Mesenchymal stem cell (in vitro differentiated cells and primary cell): ENCODE data around the gene SPPL2A. TPM values are rescaled to one million over a fixed set of nuclear protein-coding genes. Genes with fewer than 3 reads are reported as not detected.

Source experiments
- DNase-seq: peaks from one replicate; pipeline ENCODE4 v3.0.0-alpha.2; 2013
- H2AFZ ChIP-seq: one replicate; pipeline ENCODE4 v1.6.1; 2013; ENCODE audit warnings: low read depth, mild to moderate bottlenecking, control low read depth, inconsistent platforms, low read length, moderate library complexity
- H2AK5ac ChIP-seq: 2 replicates; pipeline ENCODE4 v1.6.1; 2013; ENCODE audit warnings: low read length, moderate library complexity, mild to moderate bottlenecking, inconsistent platforms; ENCODE audit not compliant: severe bottlenecking
- H2BK120ac ChIP-seq: one replicate; pipeline ENCODE4 v1.6.1; 2013; ENCODE audit warnings: low read depth, mild to moderate bottlenecking, inconsistent platforms, low read length, moderate library complexity
- H2BK12ac ChIP-seq, 2 experiments: one replicate each; pipeline ENCODE4 v1.6.1; 2013; ENCODE audit warnings: inconsistent platforms in 2 of 2, low read length in 2 of 2, mild to moderate bottlenecking in 2 of 2, moderate library complexity in 2 of 2, control low read depth in 1 of 2
- H2BK15ac ChIP-seq: one replicate; pipeline ENCODE4 v1.6.1; 2013; ENCODE audit warnings: mild to moderate bottlenecking, low read depth, inconsistent platforms; ENCODE audit not compliant: poor library complexity, severe bottlenecking
- H2BK5ac ChIP-seq: 2 replicates; pipeline ENCODE4 v1.6.1; 2013; ENCODE audit warnings: low read depth, mild to moderate bottlenecking, low read length, control low read depth, inconsistent platforms; ENCODE audit not compliant: poor library complexity, severe bottlenecking
- H3K14ac ChIP-seq, 2 experiments: one replicate each; pipeline ENCODE4 v1.6.1; 2013; ENCODE audit warnings: inconsistent platforms in 2 of 2, low read length in 2 of 2, control low read depth in 1 of 2, mild to moderate bottlenecking in 1 of 2, moderate library complexity in 1 of 2
- H3K18ac ChIP-seq, 2 experiments: one replicate each; pipeline ENCODE4 v1.6.1; 2013; ENCODE audit warnings: inconsistent platforms in 2 of 2, low read length in 2 of 2, control low read depth in 1 of 2, low read depth in 1 of 2, mild to moderate bottlenecking in 1 of 2
- H3K23ac ChIP-seq, 2 experiments: one replicate each; pipeline ENCODE4 v1.6.1; 2013; ENCODE audit warnings: inconsistent platforms in 2 of 2, low read length in 2 of 2, mild to moderate bottlenecking in 2 of 2, moderate library complexity in 2 of 2, control low read depth in 1 of 2
- H3K27ac ChIP-seq: 2 replicates; pipeline ENCODE4 v1.5.1; 2013; ENCODE audit warnings: mild to moderate bottlenecking, moderate library complexity, low read length, control low read depth, inconsistent platforms; ENCODE audit not compliant: poor library complexity, severe bottlenecking
- H3K27me3 ChIP-seq, 2 experiments: 2 replicates each; pipeline versions ENCODE4 v1.6.1 to v1.7.0; 2013; ENCODE audit warnings: low read length in 2 of 2, mild to moderate bottlenecking in 2 of 2, moderate library complexity in 2 of 2, control low read depth in 1 of 2, inconsistent platforms in 1 of 2; ENCODE audit not compliant: control insufficient read depth in 1 of 2, insufficient read depth in 1 of 2
- H3K36me3 ChIP-seq, 2 experiments: 2 replicates each; pipeline versions ENCODE4 v1.6.1 to v1.7.0; 2013; ENCODE audit warnings: low read length in 2 of 2, control low read depth in 1 of 2, inconsistent platforms in 1 of 2, low read depth in 1 of 2, mild to moderate bottlenecking in 1 of 2; ENCODE audit not compliant: insufficient read depth in 2 of 2, control insufficient read depth in 1 of 2
- H3K4ac ChIP-seq, 2 experiments: one replicate each; pipeline ENCODE4 v1.6.1; 2013; ENCODE audit warnings: inconsistent platforms in 2 of 2, low read length in 2 of 2, mild to moderate bottlenecking in 2 of 2, moderate library complexity in 2 of 2, control low read depth in 1 of 2, low read depth in 1 of 2
- H3K4me1 ChIP-seq: 2 replicates; pipeline ENCODE4 v1.6.1; 2013; ENCODE audit warnings: low read depth, low read length, control low read depth; ENCODE audit not compliant: control insufficient read depth, insufficient read depth
- H3K4me2 ChIP-seq: 2 replicates; pipeline ENCODE4 v1.6.1; 2013; ENCODE audit warnings: low read length, mild to moderate bottlenecking, inconsistent platforms; ENCODE audit not compliant: poor library complexity, severe bottlenecking
- H3K4me3 ChIP-seq, 2 experiments: 2 replicates each; pipeline versions ENCODE4 v1.5.1 to v1.7.0; 2013; ENCODE audit warnings: low read length in 2 of 2, mild to moderate bottlenecking in 2 of 2, control low read depth in 1 of 2, low read depth in 1 of 2; ENCODE audit not compliant: insufficient read depth in 1 of 2
- H3K79me1 ChIP-seq: replicated peaks from 2 replicates; pipeline ENCODE4 v1.6.1; 2013; ENCODE audit warnings: mild to moderate bottlenecking, control low read depth, low read length, inconsistent platforms; ENCODE audit not compliant: poor library complexity, severe bottlenecking
- H3K9ac ChIP-seq: 2 replicates; pipeline ENCODE4 v1.7.0; 2013; ENCODE audit warnings: mild to moderate bottlenecking, low read length, moderate library complexity
- H3K9me3 ChIP-seq: 2 replicates; pipeline ENCODE4 v1.7.0; 2013; ENCODE audit warnings: mild to moderate bottlenecking, low read length; ENCODE audit not compliant: control insufficient read depth
- H4K8ac ChIP-seq: one replicate; pipeline ENCODE4 v1.6.1; 2013; ENCODE audit warnings: inconsistent platforms, mild to moderate bottlenecking, low read length, moderate library complexity
- H4K91ac ChIP-seq: one replicate; pipeline ENCODE4 v1.6.1; 2013; ENCODE audit warnings: mild to moderate bottlenecking, low read length, inconsistent platforms
- WGBS: methylation state at CpG from one replicate; pipeline ENCODE4 v1.1.7; 2013; ENCODE audit warnings: mixed read lengths; 5-methylcytosine and 5-hydroxymethylcytosine counted together
- small RNA-seq: library from polyadenylated mRNA; stranded (forward); fragments of <200 nt; extraction: miRNeasy Mini kit (QIAGEN cat#:217004); gene quantifications from one replicate; pipeline ENCODE3, GENCODE V24; 2013; ENCODE audit warnings: low read depth

Gene SPPL2A

GRCh38 chr15:50652671-50653070 lies 112.8 kb downstream of the SPPL2A start:
- Histone ChIP-seq H2AK5ac (no peak overlapping the region), H2BK5ac (no peak overlapping the region), H3K79me1 (peaks cover 31% of the 10 kb centered on the region), H3K4me1 (no peaks in the 10 kb centered on the region), H3K4me2 (no peak overlapping the region), H4K91ac (no peak overlapping the region), H3K36me3 (peaks cover 22 to 80% of the 10 kb centered on the region in 2 experiments), H4K8ac (no peak overlapping the region), H2AFZ (no peak overlapping the region), H2BK120ac (no peak overlapping the region), H3K27ac (no peak overlapping the region), H3K4ac (no peak overlapping the region), H2BK12ac (no peak overlapping the region), H3K27me3 (no peaks in the 10 kb centered on the region), H3K9me3 (no peaks in the 10 kb centered on the region), H3K9ac (no peak overlapping the region), H3K14ac (no peak overlapping the region), H3K4me3 (no peak overlapping the region), H2BK15ac (no peak overlapping the region), H3K23ac (no peak overlapping the region), H3K18ac (no peak overlapping the region)
- DNase-seq, result no peak
- WGBS, result 97% methylated on average over 2 of the region's 3 CpGs

Small RNA genes lying within 50 kb of the gene (small RNA-seq; reads per million reads assigned to genes)
- gene AC012100.1 (not detected), gene RN7SL354P (not detected)
